RPMI8226 (cell line): ENCODE results near the gene RHPN2.

Experiments
- DNase-seq: peaks from one replicate; pipeline ENCODE4 v3.0.0-alpha.2; 2015

The RHPN2 gene

DNA sequence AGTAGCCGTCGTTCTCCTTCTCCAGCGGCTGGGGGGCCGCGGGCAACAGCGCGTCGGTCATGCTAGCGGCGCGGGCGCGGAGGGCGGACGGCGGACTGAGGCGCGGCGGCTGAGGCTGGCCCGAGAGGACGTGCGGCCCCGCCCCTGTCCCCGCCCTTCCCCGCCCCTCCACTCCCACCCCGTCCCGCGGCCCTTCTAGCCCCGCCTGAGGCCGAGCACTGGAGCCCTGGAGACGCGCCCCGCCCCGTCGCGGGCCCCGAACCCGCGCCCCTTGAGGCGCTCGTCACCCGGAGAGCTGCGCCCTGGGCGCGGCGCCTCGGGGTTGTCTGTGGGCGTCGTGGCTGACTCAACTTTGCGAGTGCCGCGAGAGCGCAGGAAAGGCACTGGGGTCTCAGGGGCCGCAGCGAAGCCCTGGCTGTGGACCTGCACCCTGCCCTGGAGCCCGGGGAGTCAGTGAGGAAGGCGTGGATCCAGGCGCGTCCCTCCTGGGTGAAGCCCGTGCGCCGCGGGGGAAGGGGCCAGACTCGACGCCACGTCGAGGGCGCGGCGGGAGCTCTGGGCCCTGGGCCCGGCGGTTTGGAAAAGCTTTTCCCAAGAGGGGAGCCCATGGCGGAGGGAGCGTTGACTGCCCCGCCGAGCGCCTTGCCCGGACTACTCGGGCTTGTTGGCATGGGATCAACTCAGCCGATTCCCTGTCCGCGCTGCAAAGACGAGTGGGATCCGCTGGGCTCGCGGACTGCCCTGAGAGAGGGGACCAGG, at the start of gene RHPN2:
Gene RHPN2 (minus strand): TSS at position 97 of the 759 bp plus-strand sequence. CDS start 36 bp downstream, at position 61.
- peak; percentile 69 for DNase-seq

DNA sequence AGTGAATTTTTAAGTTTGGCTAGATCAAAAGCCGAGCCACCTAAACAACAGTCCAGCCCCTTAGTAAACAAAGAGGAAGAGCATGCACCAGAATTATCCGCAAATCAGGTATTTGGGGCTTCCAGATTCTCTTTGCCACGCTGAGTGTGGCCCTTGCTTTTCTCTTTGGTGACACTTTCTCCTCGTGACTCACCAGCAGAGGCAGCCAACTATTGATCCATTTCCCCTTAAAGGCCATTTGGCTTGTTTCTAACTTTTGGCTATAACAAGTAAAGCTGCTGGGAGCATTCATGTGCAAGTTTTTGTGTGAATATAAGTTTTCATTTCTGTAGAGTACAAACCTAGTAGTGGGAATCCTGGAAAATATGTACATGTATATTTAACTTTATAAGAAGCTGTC, 49.6 kb upstream of the RHPN2 start:
- no peak for DNase-seq

DNA sequence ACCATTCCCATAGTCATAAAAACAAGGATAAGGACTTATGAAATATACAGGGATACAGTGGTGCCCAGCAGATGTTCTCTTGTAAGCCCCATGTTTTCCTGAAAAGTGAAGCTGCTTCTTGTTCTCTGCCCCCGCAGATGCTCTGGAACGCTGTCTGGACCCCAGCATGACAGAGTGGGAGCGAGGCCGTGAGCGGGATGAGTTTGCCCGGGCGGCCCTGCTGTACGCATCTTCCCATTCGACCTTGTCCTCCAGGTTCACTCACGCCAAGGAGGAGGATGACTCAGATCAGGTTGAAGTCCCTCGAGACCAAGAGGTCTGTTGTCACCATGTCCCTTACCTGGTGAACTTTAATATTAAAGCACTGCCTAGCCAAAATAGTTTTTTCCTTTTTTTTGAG, 46.9 kb upstream of the RHPN2 start:
- no peak for DNase-seq

DNA sequence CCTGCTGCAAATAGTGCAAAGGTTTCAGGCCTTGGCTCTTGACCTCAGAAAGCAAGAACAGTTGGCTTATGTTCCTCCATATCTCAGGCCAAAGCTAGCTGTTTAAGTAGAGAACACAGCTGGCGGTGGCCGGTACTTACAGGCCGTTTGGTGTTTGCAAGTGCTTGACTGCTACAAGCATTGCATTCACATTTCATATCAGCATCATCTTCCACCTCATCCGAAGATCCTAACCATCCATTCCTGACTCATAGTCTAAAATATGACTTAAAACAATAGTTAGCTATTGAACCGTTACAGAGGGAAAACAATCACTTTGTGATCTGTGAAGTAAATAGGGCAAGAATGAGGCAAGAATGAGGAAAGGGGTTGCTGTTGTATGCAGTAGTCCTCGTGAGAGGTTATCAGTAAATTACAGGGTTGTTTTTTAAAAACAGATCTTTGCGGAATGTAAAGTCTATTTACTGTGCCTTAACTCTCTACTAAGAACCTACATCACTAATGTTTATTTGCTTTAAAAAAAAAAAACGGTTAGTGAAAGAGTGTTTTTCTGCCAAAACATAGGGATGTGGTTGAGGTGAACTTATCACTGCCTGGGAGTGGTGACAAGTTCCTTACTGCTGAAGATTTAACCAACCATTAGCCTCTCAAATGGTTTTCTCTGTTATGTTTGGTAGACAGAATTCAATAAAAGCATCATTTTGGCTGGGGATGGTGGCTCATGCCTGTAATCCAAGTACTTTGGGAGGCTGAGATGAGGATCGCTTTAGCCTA, 45.6 kb upstream of the RHPN2 start:
- no peak for DNase-seq

GRCh38 chr19:33108161-33108560, 43.5 kb upstream of the RHPN2 start:
- no peak for DNase-seq

GRCh38 chr19:33102893-33103292, 38.2 kb upstream of the RHPN2 start:
- DNase-seq = no peak

GRCh38 chr19:33100894-33101644, 36.4 kb upstream of the RHPN2 start:
- no peak for DNase-seq

DNA sequence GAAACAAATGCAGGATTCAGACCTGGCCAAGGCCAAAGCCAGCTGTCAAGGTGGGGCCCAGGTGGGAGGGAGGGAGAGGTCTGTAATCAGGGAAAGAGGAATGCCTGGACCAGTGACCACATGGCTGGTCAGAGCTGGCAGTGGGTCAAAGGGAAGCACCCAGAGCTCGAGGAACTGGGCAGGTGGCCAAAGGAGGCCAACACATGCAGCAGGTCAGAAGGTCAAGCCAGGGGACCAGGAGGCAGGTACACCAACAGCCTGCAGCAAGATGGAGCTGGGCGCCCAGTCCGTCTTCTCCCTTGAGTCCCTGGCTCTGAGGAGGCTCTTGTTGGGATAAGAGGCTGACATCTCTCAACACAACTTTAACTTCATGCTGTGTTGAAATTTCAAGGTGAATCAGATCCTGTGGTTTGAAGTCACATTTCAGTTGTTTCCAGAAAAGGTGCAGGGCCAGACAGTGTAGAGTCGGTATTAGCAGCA, 33.4 kb upstream of the RHPN2 start:
- no peak for DNase-seq

- no peak for DNase-seq
Measured at GRCh38 chr19:33096005-33096404, 31.3 kb upstream of the RHPN2 start.

- DNase-seq = no peak
Measured at GRCh38 chr19:33094436-33095067, 29.9 kb upstream of the RHPN2 start.

DNA sequence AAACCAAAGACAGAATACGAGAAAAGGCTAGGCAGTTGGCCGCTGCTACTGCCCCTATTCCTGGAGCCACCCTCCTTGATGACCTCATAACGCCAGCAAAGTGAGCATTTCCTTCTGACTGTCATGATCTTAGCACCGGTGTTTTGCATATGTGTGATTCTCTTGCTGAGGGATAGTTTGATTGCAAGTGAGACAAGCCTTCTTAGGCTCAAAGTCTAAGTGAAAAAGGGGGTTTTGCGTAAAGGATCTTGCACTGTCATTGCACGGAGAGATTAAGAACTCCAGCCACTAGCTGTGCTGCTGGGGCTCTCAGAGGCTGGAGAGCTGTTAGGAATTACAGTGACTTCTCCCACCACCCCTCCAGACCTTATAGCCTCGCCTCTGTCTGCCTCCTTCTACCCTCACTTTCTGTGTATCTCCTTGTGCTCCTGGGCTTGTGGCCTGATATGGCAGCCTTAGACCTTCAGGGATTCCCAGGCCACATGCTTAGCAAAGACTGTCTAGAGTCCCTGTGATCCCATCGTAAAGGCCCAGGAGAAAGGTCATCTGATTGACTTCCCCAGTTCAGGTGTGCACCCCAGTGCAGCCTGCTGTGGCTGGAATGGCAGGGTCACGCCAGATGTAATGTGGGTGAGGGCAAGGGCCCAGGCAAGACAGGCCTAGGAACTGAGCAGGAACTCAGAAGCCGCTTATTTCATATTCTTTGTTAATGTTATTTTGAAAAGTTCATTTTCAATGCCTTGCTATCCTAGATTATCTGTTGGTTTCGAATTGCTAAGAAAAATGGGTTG, 28.9 kb upstream of the RHPN2 start:
- DNase-seq = no peak

DNA sequence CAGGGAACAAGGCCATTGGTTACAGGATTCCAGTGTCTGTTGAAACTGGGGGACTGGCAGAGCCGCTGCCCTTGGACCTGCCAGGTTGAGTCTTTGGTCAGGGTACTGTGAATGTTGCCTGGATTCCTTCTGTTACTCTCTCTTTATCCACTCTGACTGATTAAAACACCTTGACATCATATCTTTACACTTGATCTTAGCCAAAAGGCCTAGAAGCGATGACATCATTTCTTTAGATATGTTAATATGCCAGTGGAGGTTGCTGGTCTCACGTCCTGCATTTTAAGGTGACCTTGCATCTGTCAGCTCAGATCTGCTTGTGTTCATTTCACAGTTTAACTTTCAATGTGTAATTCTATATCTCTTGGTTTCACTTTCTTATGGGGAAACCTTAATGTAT, 25.5 kb upstream of the RHPN2 start:
- DNase-seq = no peak

DNA sequence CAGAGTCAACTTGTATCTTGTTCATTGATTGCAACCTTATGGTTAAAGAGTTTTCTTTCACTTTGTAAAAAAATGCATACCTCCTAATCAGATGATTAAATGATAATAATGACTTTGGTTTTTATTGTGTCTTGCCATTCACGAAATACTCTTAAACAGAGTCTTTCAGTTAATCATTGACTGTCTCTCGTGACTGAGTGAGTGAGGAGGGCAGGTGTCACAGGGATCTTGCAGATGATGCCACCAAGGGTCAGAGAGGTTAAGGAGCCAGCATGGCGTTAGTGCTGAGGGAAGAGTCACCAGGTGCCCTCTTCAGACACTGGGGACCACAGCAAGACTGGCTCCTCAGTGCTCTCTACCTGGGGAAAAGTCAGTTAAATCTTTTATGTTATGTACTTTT, 24.3 kb upstream of the RHPN2 start:
- no peak for DNase-seq

- DNase-seq = no peak
Measured at GRCh38 chr19:33086955-33087354, 22.3 kb upstream of the RHPN2 start.

GRCh38 chr19:33085570-33086128, 21.0 kb upstream of the RHPN2 start:
- no peak for DNase-seq

GRCh38 chr19:33080761-33081681, 16.3 kb upstream of the RHPN2 start, which contains the start of gene GPATCH1:
TSS of gene GPATCH1 (plus strand) at chr19:33081181. CDS start at chr19:33081194, 13 bp downstream.
- peak; percentile 86 for DNase-seq

DNA sequence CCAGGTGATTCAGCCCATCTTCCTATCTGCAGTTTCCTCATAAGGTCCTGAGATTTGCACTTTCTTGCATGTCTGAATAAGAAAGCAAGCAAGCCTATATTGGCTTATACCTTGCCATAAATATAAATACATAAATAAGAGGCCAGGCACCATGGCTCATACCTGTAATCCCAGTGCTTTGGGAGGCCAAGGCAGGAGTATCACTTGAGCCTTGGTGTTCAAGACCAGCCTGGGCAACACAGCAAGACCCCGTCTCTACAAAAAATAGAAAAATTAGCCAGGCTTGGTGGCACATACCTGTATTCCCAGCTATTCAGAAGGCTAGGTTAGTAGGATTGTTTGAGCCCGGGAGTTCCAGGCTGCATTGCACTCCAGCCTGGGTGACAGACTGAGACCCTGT, 10.8 kb upstream of the RHPN2 start:
- no peak for DNase-seq

- DNase-seq = no peak
Measured at GRCh38 chr19:33071887-33072286, 7.2 kb upstream of the RHPN2 start.

GRCh38 chr19:33067121-33067520, 2.4 kb upstream of the RHPN2 start:
- no peak for DNase-seq

- no peak for DNase-seq
Measured at GRCh38 chr19:33066543-33066942, 1.9 kb upstream of the RHPN2 start.

- peak; percentile 48 for DNase-seq
Measured at GRCh38 chr19:33064458-33064791, 263 bp downstream of the RHPN2 start.
